Activated CD4-positive, alpha-beta T cell treated with anti-CD3 and anti-CD28 coated beads for 36 hours (primary cell): ENCODE measurements around the gene IRF4. TPM values are rescaled to one million over a fixed set of nuclear protein-coding genes. Genes with fewer than 3 reads are reported as not detected.

Source experiments
- ATAC-seq: fragments of 200-7000 bp; cut with Tn5 transposase; one replicate; pipeline ENCODE4 v1.10.0; 2021; ENCODE audit warnings: mild to moderate bottlenecking, moderate library complexity
- CTCF ChIA-PET: fragments of 350-600 bp; sonication (Branson Sonifier 250); formaldehyde crosslinking; loops from one replicate; lab custom pipeline; 2021; ENCODE audit warnings: antibody characterized with exemption; lab: Charles Lee
- POLR2A ChIA-PET: fragments of 350-600 bp; sonication (Branson Sonifier 250); formaldehyde crosslinking; loops from one replicate; lab custom pipeline; 2021; ENCODE audit warnings: antibody characterized with exemption, inconsistent platforms; lab: Charles Lee
- DNase-seq: peaks from one replicate; pipeline ENCODE4 v3.0.0-alpha.2; 2020
- H3K27ac Mint-ChIP-seq: one replicate; pipeline ENCODE4 v1.8.0; 2021; ENCODE audit warnings: mixed read lengths
- H3K27me3 Mint-ChIP-seq: one replicate; pipeline ENCODE4 v1.8.0; 2021; ENCODE audit warnings: mixed read lengths
- H3K36me3 Mint-ChIP-seq: one replicate; pipeline ENCODE4 v1.8.0; 2021; ENCODE audit warnings: low read depth, mixed read lengths
- H3K4me1 Mint-ChIP-seq: one replicate; pipeline ENCODE4 v1.8.0; 2021; ENCODE audit warnings: mixed read lengths
- H3K4me3 Mint-ChIP-seq: one replicate; pipeline ENCODE4 v1.8.0; 2021; ENCODE audit warnings: mild to moderate bottlenecking, moderate library complexity, mixed read lengths
- H3K9me3 Mint-ChIP-seq: one replicate; pipeline ENCODE4 v1.8.0; 2021; ENCODE audit warnings: low read depth, mixed read lengths
- intact Hi-C, 2 experiments: fragments of 100-400 bp; cut with DNase I in 1 of 2; cut with micrococcal nuclease in 1 of 2; formaldehyde crosslinking; loops; one replicate each; pipeline versions ENCODE4 v1.14.2 to v1.15.1; 2022 to 2024; cut with DNase I, micrococcal nuclease
- total RNA-seq, 2 experiments: library from RNA; stranded (reverse); gene quantifications; one replicate each; pipeline ENCODE4 v1.2.3, GENCODE V29; 2021

Gene IRF4
- total RNA-seq, 2 experiments from 2014 or later, result 601 to 617 TPM

DNA sequence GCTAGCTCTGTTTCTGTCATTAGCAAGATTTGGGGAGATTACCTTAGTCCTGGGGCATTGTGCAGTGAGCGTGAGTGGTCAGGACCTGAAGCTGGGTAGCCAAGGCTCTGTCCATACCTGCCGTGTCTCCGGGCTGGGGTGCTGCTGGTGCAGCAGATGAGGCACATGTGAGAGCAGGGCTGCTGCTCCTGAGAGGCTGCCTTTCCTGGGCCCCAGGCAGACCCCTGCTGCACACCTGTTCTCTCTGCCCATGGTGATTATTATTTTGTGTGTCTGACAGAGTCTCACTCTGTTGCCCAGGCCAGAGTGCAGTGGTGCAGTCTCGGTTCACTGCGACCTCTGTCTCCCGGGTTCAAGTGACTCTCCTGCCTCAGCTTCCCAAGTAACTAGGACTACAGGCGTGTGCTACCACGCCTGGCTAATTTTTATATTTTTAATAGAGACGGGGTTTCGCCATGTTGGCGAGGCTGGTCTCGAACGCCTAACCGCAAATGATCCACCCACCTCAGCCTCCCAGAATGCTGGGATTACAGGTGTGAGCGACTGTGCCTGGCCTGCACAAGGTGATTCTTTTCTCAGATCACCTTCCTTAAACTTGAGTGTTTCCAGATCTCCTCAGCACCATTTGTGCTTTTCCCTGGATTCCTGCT is 36.8 kb upstream of the IRF4 start:
- no peak overlapping the region for H3K27ac Mint-ChIP-seq
- intact Hi-C loops, result no loop called here
- no peak for ATAC-seq
- CTCF ChIA-PET, result interaction anchor here (0.7 to 1.0 kb wide), 2 partner anchors 9 to 1069 kb away, joined by 4 to 5 read pairs; no protein-coding TSS in a partner anchor
- DNase-seq, result no peak
- H3K4me3 Mint-ChIP-seq, result no peak overlapping the region
- peaks cover under 1% of the 10 kb centered on the region for H3K36me3 Mint-ChIP-seq
- H3K4me1 Mint-ChIP-seq, result peaks cover 16% of the 10 kb centered on the region
- no peaks in the 10 kb centered on the region for H3K9me3 Mint-ChIP-seq
- H3K27me3 Mint-ChIP-seq, result no peaks in the 10 kb centered on the region
- POLR2A ChIA-PET, result no interaction called here

DNA sequence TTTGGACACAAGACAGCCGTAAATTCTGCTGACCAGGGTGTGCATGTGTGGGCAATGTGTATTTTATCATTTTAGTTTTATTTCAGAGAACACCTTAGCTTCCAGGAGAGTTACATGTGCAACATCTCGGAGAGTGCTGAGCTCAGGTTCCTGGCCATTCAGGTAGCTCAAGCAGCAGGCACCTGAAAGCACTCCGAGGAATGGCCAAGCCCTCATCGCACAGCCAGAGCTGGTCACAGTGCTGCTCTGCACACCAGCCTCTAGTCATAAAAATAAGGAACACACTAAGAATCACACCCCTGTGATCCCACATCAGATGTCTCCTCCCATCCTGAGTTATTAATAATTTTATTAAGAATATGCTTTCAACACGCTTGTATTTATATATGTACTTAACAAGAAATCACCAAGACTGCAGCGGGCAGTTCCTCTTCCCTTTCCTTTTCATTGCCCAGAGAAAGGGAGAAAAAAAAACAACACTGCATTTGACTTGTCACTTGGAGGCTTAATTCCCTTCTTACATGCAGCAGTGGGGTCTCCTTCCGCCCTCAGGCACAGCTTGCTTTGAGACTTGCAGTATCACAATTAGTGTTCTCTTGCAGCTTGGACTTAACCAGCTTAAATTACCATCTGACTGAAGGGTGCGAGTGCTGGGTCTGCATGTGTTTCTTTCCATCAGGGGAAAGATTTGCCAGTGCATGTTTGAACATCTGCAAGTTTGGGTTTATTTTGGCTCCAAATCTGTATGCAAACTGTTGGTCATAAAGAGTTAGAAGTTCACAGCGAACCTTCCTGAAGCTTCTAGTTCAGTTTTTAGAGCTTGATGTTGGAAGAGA is 36.0 kb upstream of the IRF4 start:
- no peak overlapping the region for H3K4me3 Mint-ChIP-seq

DNA sequence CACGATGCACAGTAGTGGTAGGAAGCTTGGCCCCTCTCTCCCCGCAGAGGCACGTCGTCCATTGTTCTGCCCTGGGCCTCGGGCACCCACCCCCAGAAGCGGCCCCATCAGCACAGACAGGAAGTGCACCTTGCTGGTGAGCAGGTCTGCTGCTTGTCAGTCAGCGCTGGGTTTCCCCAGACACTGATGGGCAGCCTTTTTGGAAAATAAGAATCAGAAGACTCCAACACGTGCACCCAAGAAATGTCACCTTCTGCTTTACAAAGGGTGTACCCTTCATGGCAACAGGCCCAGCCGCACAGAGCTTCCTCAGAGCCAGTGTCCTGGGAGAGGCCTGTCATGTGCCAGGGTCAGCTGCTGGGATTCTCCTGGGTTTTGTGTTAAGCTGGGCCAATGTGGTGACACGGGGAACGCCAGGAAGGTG is 34.7 kb upstream of the IRF4 start:
- intact Hi-C loops, result no loop called here
- Mint-ChIP-seq H3K36me3 (no peaks in the 10 kb centered on the region), H3K27me3 (no peaks in the 10 kb centered on the region), H3K9me3 (no peaks in the 10 kb centered on the region), H3K27ac (peak overlapping the region; percentile 61), H3K4me1 (peaks cover 16% of the 10 kb centered on the region), H3K4me3 (no peak overlapping the region)
- peak; percentile 48 for DNase-seq
- ATAC-seq, result peak; percentile 75
- POLR2A ChIA-PET, result no interaction called here
- CTCF ChIA-PET, result no interaction called here

More for the DNA sequence above, 36.0 kb upstream of the IRF4 start:
- H3K4me1 Mint-ChIP-seq, result peaks cover 16% of the 10 kb centered on the region
- H3K27me3 Mint-ChIP-seq, result no peaks in the 10 kb centered on the region
- intact Hi-C loops, result no loop called here
- DNase-seq, result no peak
- H3K9me3 Mint-ChIP-seq, result no peaks in the 10 kb centered on the region
- ChIA-PET POLR2A (no interaction called here), CTCF (interaction anchor here (0.5 to 1.0 kb wide), 4 partner anchors 10 to 1068 kb away, joined by 3 to 5 read pairs (median 4); no protein-coding TSS in a partner anchor)
- no peak for ATAC-seq
- no peak overlapping the region for H3K27ac Mint-ChIP-seq
- H3K36me3 Mint-ChIP-seq, result no peaks in the 10 kb centered on the region

DNA sequence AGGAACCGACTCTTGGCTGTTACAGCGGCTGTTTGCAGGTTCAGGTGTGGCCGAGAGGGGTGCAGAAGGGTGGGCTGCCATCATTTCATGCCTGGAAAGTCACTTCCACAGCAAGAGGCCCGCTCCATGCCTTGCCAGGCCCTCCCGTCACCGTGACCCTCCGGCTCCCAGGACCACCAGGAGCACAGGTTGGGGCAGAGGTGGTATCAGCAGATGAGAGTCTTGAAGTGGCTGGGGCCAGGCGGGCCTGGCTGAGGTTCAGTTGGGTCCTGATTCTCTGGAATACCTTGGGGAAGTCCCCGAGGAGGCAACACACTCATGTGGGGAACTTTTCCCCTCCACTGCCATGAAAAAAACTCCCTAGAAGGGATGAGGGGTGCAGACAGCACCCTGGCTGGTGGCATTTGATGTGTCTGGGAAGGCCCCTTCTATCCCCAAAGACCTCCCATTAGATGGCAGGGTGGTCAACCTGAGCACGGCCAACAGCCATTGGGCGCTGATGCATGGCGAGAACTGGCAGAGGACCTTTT is 34.2 kb upstream of the IRF4 start:
- peaks cover 16% of the 10 kb centered on the region for H3K4me1 Mint-ChIP-seq
- no peaks in the 10 kb centered on the region for H3K9me3 Mint-ChIP-seq
- no peaks in the 10 kb centered on the region for H3K36me3 Mint-ChIP-seq
- DNase-seq, result no peak
- no peaks in the 10 kb centered on the region for H3K27me3 Mint-ChIP-seq
- H3K4me3 Mint-ChIP-seq, result no peak overlapping the region
- no peak overlapping the region for H3K27ac Mint-ChIP-seq
- CTCF ChIA-PET, result no interaction called here
- no peak for ATAC-seq
- intact Hi-C loops, result no loop called here
- POLR2A ChIA-PET, result no interaction called here

DNA sequence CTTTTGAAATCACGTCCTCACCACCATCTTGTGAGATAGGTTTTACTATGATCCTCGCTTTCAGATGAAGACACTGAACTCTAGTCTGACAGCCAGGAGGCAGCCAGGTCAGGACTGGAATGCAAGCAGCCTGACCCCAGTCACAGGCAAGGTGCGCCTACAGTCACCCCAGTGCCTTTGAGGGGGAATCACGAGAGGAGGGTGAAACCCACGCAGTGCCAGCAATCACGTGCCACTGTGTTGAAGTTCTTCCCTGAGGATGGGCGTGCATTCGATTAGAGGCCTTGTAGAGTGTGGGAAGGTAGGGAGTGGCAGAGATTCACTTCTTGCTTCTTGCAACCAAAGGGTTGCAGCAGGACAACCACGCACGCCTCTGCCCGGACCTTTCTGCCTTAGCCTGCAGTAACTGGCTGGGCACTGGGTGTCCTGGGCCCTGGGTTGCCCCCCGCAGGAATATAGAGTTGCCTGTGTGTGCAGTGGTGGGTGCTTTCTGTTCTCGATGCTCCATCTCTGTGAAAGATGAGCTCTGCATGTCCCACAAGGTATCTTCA is 33.7 kb upstream of the IRF4 start:
- intact Hi-C loops, result no loop called here
- CTCF ChIA-PET, result interaction anchor here (1.0 kb wide), 1 partner anchor 168 kb away, joined by 3 read pairs; no protein-coding TSS in a partner anchor
- POLR2A ChIA-PET, result no interaction called here
- no peak overlapping the region for H3K27ac Mint-ChIP-seq
- ATAC-seq (no peak), DNase-seq (no peak)
- peaks cover 3% of the 10 kb centered on the region for H3K9me3 Mint-ChIP-seq
- no peak overlapping the region for H3K4me3 Mint-ChIP-seq
- no peaks in the 10 kb centered on the region for H3K36me3 Mint-ChIP-seq
- H3K4me1 Mint-ChIP-seq, result peaks cover 16% of the 10 kb centered on the region
- no peaks in the 10 kb centered on the region for H3K27me3 Mint-ChIP-seq

DNA sequence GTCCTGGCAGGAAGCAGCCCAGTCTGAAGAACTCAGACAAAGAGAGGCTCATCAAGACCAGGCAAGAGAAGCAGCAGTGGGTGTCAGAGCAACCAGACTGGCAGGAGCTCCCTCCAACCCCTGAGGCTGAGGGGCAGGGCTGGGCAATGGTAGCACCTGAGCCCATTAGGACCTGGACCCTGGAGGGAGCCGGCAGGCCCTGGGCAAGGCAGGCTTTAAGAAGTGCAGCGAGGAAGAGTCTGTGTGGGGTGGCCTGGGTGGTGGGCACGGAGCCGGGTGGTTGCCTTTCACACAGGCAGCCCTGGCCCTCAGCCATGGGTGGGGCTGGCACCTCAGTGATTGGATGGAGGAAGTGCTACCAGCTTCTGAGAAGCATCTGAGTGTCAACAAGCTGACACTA is 33.1 kb upstream of the IRF4 start:
- ATAC-seq (no peak), DNase-seq (no peak)
- POLR2A ChIA-PET, result no interaction called here
- no peaks in the 10 kb centered on the region for H3K36me3 Mint-ChIP-seq
- peaks cover 16% of the 10 kb centered on the region for H3K4me1 Mint-ChIP-seq
- H3K27me3 Mint-ChIP-seq, result no peaks in the 10 kb centered on the region
- CTCF ChIA-PET, result interaction anchor here (1.0 kb wide), 1 partner anchor 169 kb away, joined by 3 read pairs; no protein-coding TSS in a partner anchor
- no peak overlapping the region for H3K27ac Mint-ChIP-seq
- H3K9me3 Mint-ChIP-seq, result peaks cover 6% of the 10 kb centered on the region
- no peak overlapping the region for H3K4me3 Mint-ChIP-seq
- intact Hi-C loops, result no loop called here

DNA sequence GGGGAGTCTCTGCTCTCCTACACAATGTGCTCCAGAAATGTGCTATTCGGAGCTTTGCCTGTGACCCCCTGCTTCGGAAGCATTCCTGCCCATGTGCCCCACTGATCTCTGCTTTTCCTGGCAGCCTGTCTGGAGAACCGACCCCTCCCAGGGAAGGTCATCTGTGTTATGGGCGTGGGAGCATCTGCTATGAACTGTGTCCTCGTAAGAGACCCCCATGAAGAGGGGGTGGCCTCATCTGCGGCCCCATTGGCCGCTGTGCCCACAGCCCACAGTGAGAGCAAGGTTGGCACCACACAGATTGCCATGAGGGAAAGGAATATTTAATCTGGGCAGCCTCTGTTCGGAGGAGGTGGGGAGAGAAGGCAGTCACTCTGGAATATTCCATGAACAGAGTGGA is 32.7 kb upstream of the IRF4 start:
- Mint-ChIP-seq H3K36me3 (no peaks in the 10 kb centered on the region), H3K27me3 (no peaks in the 10 kb centered on the region), H3K9me3 (peaks cover 9% of the 10 kb centered on the region), H3K27ac (no peak overlapping the region), H3K4me3 (no peak overlapping the region), H3K4me1 (peaks cover 16% of the 10 kb centered on the region)
- ChIA-PET CTCF (no interaction called here), POLR2A (no interaction called here)
- intact Hi-C loops, result no loop called here
- no peak for DNase-seq
- no peak for ATAC-seq

DNA sequence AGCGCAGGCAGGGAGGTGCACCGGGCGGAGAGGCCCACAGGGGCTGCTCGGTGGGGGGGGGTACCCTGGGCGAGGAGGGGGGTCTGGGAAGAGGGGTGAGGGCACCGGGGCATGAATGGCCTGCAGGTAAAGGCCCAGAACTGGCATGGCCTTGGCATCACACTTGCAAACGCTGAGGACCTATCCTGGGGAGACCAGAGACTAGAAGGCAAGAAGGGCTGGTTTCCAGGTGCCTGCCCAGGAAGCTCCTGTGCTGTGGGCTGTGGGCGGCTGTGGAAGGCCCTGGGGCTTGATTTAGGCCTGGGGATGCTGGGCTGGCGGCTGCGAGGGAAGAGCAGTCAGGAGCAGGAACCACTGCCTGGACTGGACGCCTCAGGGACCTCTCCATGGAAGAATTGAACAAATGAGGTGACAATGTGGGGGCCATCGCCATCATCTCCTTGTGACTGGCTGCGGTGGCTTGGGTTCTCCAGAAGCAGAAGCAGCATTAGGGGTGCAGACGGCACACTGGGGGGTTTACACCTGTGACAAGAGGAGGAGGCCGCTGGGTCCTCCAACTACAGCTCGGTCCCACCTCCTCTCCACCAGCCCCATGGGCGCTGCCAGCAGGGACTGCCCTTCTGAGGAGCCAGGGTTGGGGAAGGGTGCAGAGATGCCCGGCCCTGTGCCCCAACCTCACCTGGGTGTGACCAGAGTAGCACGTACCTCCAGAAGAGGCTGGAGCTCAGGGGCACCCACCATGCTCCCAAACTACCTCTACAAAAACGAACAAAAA is 32.1 kb upstream of the IRF4 start:
- H3K4me1 Mint-ChIP-seq, result peaks cover 16% of the 10 kb centered on the region
- no peak overlapping the region for H3K4me3 Mint-ChIP-seq
- no peak for DNase-seq
- ChIA-PET POLR2A (no interaction called here), CTCF (interaction anchor here (0.8 kb wide), 1 partner anchor 18 kb away, joined by 4 read pairs; no protein-coding TSS in a partner anchor)
- no peaks in the 10 kb centered on the region for H3K36me3 Mint-ChIP-seq
- no peak for ATAC-seq
- H3K27me3 Mint-ChIP-seq, result no peaks in the 10 kb centered on the region
- no peak overlapping the region for H3K27ac Mint-ChIP-seq
- intact Hi-C loops, result no loop called here
- H3K9me3 Mint-ChIP-seq, result peaks cover 15% of the 10 kb centered on the region

DNA sequence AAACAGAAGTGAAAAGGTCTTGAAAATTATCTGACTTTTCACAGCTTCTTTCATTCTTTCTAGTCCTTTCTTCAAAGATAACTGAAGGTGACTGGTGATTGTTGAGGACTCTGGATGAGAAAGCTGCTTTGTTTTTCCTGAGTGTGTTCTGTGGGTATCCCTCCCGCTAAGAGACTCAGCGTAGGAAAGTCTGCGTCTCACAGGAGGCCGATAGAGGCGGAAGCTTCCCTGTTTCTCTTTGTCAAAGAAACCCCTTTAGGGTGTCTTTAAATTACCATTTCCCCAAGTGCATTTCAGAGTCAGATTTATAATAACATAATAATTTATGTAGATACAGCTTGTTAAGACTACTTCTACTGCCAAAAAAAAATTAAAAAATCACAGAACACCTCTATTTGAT is 31.2 kb upstream of the IRF4 start:
- intact Hi-C loops, result no loop called here
- H3K9me3 Mint-ChIP-seq, result peaks cover 16% of the 10 kb centered on the region
- H3K4me1 Mint-ChIP-seq, result peaks cover 16% of the 10 kb centered on the region
- POLR2A ChIA-PET, result interaction anchor here (0.6 kb wide), 1 partner anchor 115 kb away, joined by 3 read pairs; no protein-coding TSS in a partner anchor
- DNase-seq, result no peak
- CTCF ChIA-PET, result interaction anchor here (0.8 to 1.4 kb wide), 2 partner anchors 19 to 191 kb away, joined by 4 read pairs; no protein-coding TSS in a partner anchor
- no peaks in the 10 kb centered on the region for H3K27me3 Mint-ChIP-seq
- H3K27ac Mint-ChIP-seq, result no peak overlapping the region
- no peak for ATAC-seq
- H3K4me3 Mint-ChIP-seq, result no peak overlapping the region
- no peaks in the 10 kb centered on the region for H3K36me3 Mint-ChIP-seq

DNA sequence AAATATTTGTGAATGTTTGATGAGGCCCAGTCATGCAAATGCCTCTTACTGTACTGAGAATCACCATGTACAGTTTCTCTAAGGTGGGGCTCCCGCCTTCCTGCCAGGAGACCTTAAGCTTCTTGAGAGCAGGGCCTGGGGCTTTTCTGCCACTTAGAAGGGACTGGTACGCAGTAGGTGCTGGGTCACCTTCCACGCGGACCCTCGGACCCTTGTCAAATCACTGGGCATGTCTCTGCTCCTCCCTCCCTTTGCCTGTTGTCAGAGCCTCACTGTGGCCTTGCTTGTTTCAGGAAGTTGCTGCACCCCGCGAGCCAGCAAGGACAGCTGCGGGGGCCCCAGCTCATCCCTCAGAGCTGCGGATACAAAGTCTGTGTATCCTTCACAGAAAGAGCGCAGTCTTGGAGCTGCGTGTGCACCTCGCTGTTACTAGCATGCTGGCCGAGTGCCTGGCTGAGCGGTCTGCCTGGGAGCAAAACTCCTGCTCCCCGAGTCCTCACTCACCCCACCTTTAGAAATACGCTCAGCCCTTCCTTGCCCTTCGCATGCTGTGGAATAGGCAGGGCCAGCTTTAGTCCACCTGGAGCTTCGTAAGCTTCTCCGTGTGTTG is 30.7 kb upstream of the IRF4 start:
- Mint-ChIP-seq H3K27ac (no peak overlapping the region), H3K27me3 (no peaks in the 10 kb centered on the region), H3K4me3 (no peak overlapping the region), H3K4me1 (peaks cover 16% of the 10 kb centered on the region), H3K36me3 (no peaks in the 10 kb centered on the region), H3K9me3 (peaks cover 16% of the 10 kb centered on the region)
- ATAC-seq (no peak), DNase-seq (no peak)
- intact Hi-C loops, result no loop called here
- ChIA-PET POLR2A (interaction anchor here (0.6 kb wide), 1 partner anchor 114 kb away, joined by 3 read pairs; no protein-coding TSS in a partner anchor), CTCF (interaction anchor here (1.4 kb wide), 1 partner anchor 192 kb away, joined by 4 read pairs; no protein-coding TSS in a partner anchor)
